Brain microvascular endothelial cell (primary cell): ENCODE results near the gene MRPL33.
A peak's percentile ranks its signal among the peaks of the same experiment; 100 is the strongest.
"Not testable (repeated sequence)": the region's sequence is repeated elsewhere in the genome, so short reads cannot be mapped to it uniquely, and the experiment has no call there.

Experiments
- DNase-seq: peaks from one replicate; pipeline ENCODE4 v3.0.0-alpha.2; 2020
- H3K27ac ChIP-seq: fragments of 250-450 bp; sonication (Bioruptor Pico); 2 replicates; pipeline ENCODE4 v1.5.1; 2020; ENCODE audit warnings: mild to moderate bottlenecking, moderate library complexity
- H3K27me3 ChIP-seq: fragments of 250-450 bp; sonication (Bioruptor Pico); replicated peaks from 2 replicates; pipeline ENCODE4 v1.5.1; 2020; ENCODE audit warnings: mild to moderate bottlenecking
- H3K36me3 ChIP-seq: fragments of 250-450 bp; sonication (Bioruptor Pico); replicated peaks from 2 replicates; pipeline ENCODE4 v1.5.1; 2020; ENCODE audit warnings: mild to moderate bottlenecking
- H3K4me3 ChIP-seq: 2 replicates; pipeline ENCODE4 v1.5.1; 2011; ENCODE audit warnings: low read depth, mild to moderate bottlenecking, control low read depth, low read length, moderate library complexity
- in situ Hi-C: cut with HindIII; loops from 2 replicates; pipeline ENCODE4 v1.10.0; 2017; ENCODE audit warnings: low sequenced_read_pairs, low pct_ligation_motif_present
- TF ChIP-seq, protein P1 (sequence below): IDR thresholded peaks from 2 replicates; pipeline ENCODE4 v1.5.1; 2011; ENCODE audit warnings: low read depth, mild to moderate bottlenecking, moderate library complexity, low read length, control low read depth, inconsistent platforms; ENCODE audit errors: missing control alignments

The MRPL33 gene

DNA sequence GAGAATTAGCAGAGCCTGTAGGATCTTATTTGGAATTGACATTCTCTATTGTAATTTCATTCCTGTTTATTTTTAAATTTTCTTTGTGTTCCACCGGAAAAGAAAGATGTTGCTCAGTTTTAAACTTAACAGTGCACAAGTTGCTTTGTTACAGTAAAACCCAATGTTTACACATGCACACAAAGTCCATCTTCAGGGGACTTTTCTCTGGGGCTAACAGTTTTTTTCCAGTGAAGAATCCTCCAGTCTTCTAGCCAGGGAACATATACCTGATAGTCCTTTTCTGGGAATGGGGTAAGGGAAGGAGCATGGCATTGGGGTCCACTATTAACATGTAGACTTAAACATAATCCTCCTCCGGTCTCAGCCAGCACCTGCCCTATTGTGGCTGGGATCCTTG lies 25.2 kb upstream of the MRPL33 start:
- no peak for DNase-seq
- H3K4me3 ChIP-seq = no peak overlapping the region
- no peak overlapping the region for H3K27ac ChIP-seq
- no peaks in the 10 kb centered on the region for H3K27me3 ChIP-seq
- TF ChIP-seq, protein P1, sequence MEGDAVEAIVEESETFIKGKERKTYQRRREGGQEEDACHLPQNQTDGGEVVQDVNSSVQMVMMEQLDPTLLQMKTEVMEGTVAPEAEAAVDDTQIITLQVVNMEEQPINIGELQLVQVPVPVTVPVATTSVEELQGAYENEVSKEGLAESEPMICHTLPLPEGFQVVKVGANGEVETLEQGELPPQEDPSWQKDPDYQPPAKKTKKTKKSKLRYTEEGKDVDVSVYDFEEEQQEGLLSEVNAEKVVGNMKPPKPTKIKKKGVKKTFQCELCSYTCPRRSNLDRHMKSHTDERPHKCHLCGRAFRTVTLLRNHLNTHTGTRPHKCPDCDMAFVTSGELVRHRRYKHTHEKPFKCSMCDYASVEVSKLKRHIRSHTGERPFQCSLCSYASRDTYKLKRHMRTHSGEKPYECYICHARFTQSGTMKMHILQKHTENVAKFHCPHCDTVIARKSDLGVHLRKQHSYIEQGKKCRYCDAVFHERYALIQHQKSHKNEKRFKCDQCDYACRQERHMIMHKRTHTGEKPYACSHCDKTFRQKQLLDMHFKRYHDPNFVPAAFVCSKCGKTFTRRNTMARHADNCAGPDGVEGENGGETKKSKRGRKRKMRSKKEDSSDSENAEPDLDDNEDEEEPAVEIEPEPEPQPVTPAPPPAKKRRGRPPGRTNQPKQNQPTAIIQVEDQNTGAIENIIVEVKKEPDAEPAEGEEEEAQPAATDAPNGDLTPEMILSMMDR = no peak
- in situ Hi-C loops = no loop called here
- H3K36me3 ChIP-seq = no peaks in the 10 kb centered on the region

DNA sequence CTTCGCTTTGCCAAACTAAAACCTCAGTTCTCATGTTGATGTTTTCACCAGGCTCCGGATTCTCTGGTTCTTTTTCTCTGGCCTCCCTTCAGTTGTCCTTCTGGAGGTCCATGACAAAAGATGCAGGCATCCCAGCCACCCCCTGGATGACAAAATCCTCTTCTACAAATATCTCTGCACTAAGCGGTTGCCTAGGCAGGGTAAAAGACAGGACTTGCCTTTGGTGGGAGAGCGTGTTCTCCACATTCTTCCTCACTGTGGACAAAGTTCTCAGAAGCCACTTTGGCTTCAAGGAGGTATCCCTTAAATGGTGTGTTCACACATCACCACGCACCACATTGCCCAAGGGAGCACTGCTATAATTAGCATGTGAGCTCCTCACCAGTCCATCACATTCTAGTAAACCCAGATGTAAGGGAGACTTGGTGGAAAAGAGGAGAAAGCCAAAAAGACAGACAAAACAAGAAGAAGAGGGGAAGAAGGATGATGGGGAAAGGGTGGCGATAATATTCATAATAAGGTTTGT lies 23.6 kb upstream of the MRPL33 start:
- in situ Hi-C loops = no loop called here
- no peak for DNase-seq
- Histone ChIP-seq H3K36me3 (no peaks in the 10 kb centered on the region), H3K27ac (no peak overlapping the region), H3K4me3 (no peak overlapping the region), H3K27me3 (no peaks in the 10 kb centered on the region)
- TF ChIP-seq, protein P1 = no peak

DNA sequence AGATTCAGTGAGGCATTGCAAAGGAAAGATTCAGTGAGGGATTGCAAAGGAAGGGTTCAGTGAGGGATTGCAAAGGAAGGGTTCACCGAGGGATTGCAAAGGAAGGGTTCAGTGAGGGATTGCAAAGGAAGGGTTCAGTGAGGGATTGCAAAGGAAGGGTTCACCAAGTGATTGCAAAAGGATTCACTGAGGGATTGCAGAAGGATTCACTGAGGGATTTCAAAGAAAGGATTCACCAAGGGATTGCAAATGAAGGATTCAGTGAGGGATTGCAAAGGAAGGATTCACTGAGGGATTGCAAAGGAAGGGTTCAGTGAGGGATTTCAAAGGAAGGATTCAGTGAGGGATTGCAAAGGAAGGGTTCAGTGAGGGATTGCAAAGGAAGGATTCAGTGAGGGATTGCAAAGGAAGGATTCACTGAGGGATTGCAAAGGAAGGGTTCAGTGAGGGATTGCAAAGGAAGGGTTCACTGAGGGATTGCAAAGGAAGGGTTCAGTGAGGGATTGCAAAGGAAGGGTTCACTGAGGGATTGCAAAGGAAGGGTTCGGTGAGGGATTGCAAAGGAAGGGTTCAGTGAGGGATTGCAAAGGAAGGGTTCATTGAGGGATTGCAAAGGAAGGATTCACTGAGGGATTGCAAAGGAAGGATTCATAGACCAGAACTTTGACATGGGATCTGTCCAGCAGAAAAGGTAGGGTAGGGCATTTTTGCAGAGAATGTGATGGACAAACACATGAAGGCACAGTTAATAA lies 22.5 kb upstream of the MRPL33 start:
- H3K36me3 ChIP-seq, in situ Hi-C loops, DNase-seq, H3K4me3 ChIP-seq, H3K27me3 ChIP-seq, H3K27ac ChIP-seq: not testable (repeated sequence)

DNA sequence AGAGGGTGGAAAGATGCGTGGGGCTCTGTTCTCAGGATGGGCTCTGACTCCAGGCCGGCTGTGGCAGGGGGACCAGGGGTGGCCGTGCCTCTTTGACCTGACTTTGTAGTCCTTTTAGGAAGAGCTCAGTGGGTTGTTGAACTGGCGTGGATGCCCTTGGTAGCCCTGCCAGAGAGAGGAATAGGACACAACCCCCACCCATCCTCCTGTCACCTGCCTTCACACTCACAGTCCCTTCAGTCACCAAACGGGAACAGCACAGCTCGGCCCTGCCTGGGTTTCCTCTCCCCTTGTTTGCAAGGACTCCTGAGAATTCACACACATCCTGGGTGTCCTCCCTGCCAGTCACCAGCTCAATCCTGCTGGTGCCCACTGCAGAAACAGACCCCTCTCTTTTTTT lies 20.1 kb upstream of the MRPL33 start:
- DNase-seq = no peak
- Histone ChIP-seq H3K27ac (no peak overlapping the region), H3K27me3 (no peaks in the 10 kb centered on the region), H3K4me3 (no peak overlapping the region), H3K36me3 (no peaks in the 10 kb centered on the region)
- TF ChIP-seq, protein P1 = no peak
- in situ Hi-C loops = loop anchor here (25.0 kb wide), 1 partner anchor 661 kb away; no protein-coding TSS in a partner anchor

DNA sequence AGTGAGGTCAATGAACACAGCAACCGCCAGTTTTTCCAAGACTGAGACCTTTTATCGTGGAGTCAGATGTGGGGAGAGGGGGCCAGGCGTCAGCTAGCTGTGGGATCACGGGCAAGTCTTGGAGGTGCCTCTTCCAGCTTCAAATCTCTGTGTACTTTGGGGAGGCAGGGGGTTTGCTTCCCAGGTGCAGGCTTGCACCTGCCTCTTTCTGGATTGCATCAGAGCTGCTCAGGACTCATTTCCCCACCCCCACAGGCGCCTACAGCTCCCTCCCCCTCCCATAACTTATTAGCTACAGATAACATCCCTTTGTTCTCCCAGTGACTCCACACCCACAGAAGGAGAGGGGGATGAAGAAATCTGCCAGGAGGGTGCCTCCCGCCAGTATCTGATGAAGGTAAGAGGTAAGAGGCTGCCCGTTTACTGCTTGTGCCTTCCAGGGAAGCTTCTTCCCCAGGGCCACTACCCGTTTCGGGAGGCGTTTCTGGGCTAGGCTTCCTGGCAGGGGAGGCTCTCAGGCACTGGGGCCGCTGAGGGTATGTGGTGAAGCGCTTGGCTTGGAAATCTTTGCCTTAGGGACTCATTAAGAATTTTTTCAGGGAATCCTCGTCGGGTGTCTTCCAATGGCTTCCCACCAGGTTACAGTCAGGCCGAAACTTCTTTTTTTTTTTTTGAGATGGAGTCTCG lies 18.8 kb upstream of the MRPL33 start:
- Histone ChIP-seq H3K27ac (no peak overlapping the region), H3K4me3 (no peak overlapping the region), H3K36me3 (no peaks in the 10 kb centered on the region), H3K27me3 (no peaks in the 10 kb centered on the region)
- TF ChIP-seq, protein P1 = no peak
- in situ Hi-C loops = loop anchor here (25.0 kb wide), 1 partner anchor 660 kb away; no protein-coding TSS in a partner anchor
- DNase-seq = no peak

DNA sequence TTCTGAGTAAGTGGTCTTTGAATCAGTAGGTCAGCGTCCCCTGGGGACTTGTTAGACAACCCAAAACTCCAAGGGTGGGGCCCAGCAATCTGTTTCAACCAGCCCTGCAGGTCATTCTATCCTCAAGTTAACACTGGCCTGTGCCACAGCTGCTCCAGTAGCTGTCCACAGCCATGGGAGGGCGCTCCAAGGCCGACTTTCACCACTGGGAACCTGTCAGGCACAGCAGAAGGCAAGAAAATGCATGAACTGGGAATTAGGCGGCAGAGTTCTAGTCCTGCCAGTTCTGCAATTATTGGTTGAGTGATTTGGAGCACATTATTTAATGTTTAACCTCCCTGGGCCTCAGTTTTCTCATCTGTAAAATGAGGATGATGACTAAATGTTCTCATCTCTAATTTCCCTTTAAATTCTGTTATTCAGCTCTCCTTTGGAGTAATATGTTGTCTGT lies 17.4 kb upstream of the MRPL33 start:
- Histone ChIP-seq H3K4me3 (no peak overlapping the region), H3K36me3 (no peaks in the 10 kb centered on the region), H3K27me3 (no peaks in the 10 kb centered on the region), H3K27ac (no peak overlapping the region)
- peak; percentile 82 for DNase-seq
- TF ChIP-seq, protein P1 = peak; percentile 98
- in situ Hi-C loops = loop anchor here (25.0 kb wide), 1 partner anchor 658 kb away; no protein-coding TSS in a partner anchor
